Measurements from ENCODE around the gene MBD3L5.
"Not testable (repeated sequence)": the region's sequence is repeated elsewhere in the genome, so short reads cannot be mapped to it uniquely, and the experiment has no call there.

GRCh38 chr19:7051421-7051820 lies 21.0 kb downstream of the MBD3L5 start:
- not testable (repeated sequence) for TF ChIP-seq CTCF (IDR thresholded peaks at IDR 0.05); POLR2AphosphoS5 (IDR thresholded peaks at IDR 0.05; ENCODE audit: low read depth, low read length); TCF7L2 (IDR thresholded peaks at IDR 0.05; ENCODE audit: low read depth, low read length); REST (IDR thresholded peaks at IDR 0.05; ENCODE audit: insufficient read depth in 1 of 2, low read depth in 2 of 2, low read length in 1 of 2); SIN3A (IDR thresholded peaks at IDR 0.05; ENCODE audit: borderline replicate concordance, insufficient read depth, low read depth, low read length)

Data from Panc1 (cell line).